22Rv1 (cell line): ENCODE data around the gene ACTL8.

Experiments used
- H3K27ac ChIP-seq: fragments of 450-650 bp; 2 replicates; pipeline ENCODE4 v1.5.1; 2017
- ZFX ChIP-seq: fragments of 450-650 bp; IDR thresholded peaks from 2 replicates; pipeline ENCODE4 v1.6.1; 2017; ENCODE audit warnings: antibody characterized with exemption, borderline replicate concordance
- TF ChIP-seq, protein P1 (sequence below): fragments of 450-650 bp; IDR thresholded peaks from 2 replicates; pipeline ENCODE4 v1.5.1; 2017; ENCODE audit warnings: mild to moderate bottlenecking

ACTL8 gene

DNA sequence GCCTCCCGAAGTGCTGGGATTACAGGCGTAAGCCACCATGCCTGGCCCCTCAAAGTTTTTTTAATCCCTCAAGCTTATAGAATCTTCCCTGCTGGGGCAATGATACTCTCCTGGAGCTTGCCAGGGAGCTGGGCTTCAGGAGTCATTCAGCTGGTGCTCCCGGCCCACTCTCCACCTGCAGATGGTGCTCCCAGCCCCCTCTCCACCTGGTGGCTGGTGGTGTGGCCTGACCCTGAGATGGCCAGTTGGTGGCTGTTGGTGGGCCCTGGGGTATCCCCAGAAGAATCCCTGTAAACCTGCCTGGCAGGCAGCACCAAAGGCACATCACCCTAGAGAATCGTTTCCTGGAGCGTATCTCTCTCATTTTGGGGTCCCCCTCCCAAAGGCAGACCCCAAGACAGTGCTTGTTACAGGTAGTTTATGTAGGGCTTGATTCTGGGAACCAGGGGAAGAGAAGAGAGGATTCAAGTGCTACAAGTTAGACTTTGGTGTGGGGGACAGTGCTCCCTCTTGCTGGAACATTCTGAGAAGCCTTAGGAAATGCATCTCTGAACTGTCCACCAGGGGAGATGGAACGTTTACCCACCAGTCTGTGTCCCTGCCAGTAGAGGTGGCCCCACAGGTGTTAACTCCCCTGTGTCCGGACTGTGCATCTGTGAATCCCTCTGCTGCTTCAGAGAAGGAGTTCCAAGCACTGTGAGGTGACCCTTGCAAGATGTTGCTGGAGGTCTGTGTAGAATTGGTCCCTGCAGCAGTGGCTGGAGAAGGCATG is 29.1 kb upstream of the ACTL8 start:
- TF ChIP-seq ZFX, result no peak
- TF ChIP-seq, protein P1, sequence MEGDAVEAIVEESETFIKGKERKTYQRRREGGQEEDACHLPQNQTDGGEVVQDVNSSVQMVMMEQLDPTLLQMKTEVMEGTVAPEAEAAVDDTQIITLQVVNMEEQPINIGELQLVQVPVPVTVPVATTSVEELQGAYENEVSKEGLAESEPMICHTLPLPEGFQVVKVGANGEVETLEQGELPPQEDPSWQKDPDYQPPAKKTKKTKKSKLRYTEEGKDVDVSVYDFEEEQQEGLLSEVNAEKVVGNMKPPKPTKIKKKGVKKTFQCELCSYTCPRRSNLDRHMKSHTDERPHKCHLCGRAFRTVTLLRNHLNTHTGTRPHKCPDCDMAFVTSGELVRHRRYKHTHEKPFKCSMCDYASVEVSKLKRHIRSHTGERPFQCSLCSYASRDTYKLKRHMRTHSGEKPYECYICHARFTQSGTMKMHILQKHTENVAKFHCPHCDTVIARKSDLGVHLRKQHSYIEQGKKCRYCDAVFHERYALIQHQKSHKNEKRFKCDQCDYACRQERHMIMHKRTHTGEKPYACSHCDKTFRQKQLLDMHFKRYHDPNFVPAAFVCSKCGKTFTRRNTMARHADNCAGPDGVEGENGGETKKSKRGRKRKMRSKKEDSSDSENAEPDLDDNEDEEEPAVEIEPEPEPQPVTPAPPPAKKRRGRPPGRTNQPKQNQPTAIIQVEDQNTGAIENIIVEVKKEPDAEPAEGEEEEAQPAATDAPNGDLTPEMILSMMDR, result no peak
- no peak overlapping the region for H3K27ac ChIP-seq

DNA sequence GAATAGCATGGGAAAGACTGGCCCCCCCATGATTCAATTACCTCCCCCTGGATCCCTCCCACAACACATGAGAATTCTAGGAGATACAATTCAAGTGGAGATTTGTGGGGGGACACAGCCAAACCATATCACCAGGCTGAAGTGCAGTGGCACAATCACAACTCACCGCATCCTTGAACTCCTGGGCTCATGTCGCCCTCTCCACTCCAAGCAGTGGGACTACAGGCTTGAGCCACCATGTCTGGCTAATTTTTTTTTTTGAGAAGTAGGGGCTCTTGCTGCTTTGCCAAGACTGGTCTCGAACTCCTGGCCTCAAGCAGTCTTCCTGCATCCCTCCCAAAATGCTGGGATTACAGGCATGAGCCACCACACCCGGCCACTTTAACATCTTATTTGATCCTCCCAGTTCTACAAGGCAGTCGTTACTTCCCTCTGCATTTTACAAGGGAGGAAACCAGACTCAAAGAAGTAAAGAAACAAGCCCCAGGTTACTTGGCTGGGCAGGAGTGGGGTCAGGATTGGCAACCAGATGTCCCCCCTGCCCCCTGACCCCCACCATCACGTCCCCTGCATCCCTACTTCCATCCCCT is 26.9 kb upstream of the ACTL8 start:
- H3K27ac ChIP-seq, result no peak overlapping the region
- no peak for TF ChIP-seq ZFX
- TF ChIP-seq, protein P1, result no peak

DNA sequence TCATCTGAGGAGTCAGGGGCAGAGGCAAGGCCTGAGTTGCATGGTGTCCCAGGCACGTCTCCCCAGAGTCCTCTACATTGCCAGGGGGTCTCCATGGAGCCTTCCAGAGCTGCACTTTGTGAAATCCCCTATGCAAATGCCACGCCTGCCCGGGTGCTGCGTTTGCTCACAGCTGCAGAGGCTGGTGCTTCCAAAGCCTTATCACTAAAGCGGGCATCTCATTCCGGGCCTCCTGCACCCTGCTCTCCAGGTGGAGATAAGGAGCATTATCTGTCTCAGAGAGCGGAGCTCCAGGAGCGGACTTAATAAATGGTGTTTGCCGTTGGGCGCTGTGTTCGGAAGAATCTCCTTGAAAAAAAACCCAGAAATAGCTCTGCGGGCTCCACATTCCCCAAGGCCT is 25.9 kb upstream of the ACTL8 start:
- no peak for TF ChIP-seq ZFX
- TF ChIP-seq, protein P1, result no peak
- no peak overlapping the region for H3K27ac ChIP-seq

DNA sequence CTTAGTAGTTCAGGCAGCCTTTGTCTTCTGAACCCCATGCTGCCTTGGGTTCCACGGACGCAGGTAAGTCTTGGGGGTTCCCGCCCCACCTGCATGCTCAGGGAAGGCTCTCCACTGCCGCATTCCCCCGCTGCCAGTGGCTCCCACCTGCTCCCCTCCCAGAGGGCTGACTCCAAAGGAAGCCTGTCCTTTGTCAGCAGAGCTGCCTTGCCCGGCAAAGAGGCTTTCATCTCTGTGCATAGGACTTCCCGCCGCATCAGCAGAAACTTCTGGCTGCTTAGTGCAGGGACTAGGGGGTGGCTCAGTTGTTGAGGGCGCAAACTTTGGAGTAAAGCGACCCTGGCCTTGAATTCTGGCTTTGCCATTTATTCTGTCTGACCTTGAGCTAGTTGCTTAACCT is 25.2 kb upstream of the ACTL8 start:
- no peak overlapping the region for H3K27ac ChIP-seq
- no peak for TF ChIP-seq ZFX
- TF ChIP-seq, protein P1, result no peak

DNA sequence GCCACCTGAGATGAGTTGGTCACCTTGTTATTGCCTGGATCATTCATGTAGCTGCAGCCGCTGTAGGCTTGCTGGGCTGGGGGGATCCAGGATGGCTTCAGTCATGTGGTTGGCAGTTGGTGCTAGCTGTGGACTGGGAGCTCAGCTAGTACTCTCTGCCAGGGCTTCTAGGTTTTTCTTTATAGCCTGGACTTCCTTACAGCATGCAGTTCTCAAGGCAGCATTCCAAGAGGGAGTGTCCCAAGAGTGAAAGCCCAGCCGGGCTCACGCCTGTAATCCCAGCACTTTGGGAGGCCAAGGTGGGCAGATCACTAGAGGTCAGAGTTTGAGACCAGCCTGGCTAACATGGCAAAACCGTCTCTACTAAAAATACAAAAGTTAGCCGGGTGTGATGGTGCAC is 23.7 kb upstream of the ACTL8 start:
- TF ChIP-seq, protein P1, result no peak
- TF ChIP-seq ZFX, result no peak
- no peak overlapping the region for H3K27ac ChIP-seq

DNA sequence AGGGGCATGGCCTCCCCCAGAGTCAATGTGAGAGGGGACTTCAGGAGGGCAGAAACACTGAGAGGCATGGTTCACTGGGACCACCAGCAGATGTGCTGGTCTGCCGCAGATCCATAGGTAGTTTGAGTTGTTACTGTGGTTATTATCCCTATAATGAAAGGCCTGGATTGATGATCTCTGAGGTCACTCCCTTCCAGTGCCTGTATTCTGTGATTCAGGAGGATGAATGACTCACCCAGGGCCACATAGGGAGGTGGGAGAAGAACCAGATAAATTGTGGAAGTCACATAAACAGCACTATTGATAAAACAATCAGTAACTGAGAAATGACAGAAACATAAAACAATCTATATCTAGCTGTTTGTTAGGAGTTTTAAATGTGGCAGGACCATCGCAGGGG is 22.7 kb upstream of the ACTL8 start:
- TF ChIP-seq ZFX, result no peak
- TF ChIP-seq, protein P1, result no peak
- H3K27ac ChIP-seq, result no peak overlapping the region

DNA sequence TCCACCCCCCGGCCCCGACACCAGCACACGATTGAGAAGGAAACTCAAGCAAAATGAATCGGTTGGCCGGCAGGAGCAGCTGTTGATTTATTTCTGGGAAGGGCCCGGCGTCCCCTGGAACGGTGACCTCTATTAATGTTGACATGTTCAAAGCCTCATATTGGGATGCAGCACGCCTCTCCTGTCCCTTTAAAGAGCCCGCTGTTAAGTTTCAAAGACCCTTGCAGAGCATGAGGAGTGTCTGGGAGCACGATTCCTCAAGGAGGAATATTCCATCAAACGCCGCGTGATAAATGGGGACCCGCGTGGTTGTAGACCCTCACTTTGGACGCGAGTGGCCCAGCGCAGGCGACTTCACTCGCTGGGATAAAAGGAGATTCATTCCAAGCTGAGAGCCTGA is 21.5 kb upstream of the ACTL8 start:
- H3K27ac ChIP-seq, result no peak overlapping the region
- TF ChIP-seq ZFX, result no peak
- TF ChIP-seq, protein P1, result no peak
